ENCODE measurements around the gene GPR143. TPM values are rescaled to one million over a fixed set of nuclear protein-coding genes. Genes with fewer than 3 reads are reported as not detected.

The GPR143 gene
- total RNA-seq, 1 donor from 2014 or later, result 7.1 TPM

DNA sequence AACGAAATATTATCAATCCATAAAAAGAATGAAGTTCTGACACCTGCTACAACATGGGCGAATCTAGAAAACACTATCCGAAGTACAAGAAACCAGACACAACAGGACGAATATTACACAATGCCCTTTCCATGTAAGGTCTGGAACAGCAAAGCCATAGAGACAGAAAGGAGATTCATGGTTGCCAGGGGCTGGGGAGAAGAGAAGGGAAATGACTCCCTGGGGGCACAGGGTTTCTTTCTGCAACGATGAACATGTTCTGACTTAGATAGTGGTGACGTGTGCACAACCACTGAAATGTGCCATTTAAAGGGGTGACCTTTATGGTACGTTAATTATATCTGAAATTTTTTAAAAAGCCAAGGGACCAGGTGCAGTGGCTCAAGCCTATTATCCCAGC, 28.3 kb downstream of the GPR143 start:
- no peaks in the 10 kb centered on the region for H3K4me1 Mint-ChIP-seq (ENCODE audit: low read depth)

DNA sequence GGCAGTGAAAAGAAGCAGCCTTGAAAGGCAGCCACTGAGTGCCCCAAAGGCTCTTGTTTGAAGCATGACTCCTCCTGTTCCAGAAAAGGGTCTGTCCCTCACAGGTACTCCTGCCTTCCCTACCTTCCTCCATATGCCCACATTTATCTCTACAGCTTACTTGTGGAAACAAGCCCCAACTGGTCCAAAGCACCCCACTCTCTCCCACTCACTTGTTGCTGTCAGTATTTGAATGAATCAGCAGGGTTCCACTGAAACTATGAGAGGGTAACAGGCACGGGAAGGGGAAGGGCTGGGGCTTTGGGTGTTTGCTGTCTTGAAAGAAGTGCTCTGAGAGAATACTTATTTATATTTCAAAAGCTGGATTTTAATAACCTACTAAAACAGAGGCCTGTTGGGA, 34.9 kb downstream of the GPR143 start:
- Mint-ChIP-seq H3K36me3 (ENCODE audit: insufficient read depth) (peaks cover 22% of the 10 kb centered on the region), H3K4me1 (ENCODE audit: low read depth) (no peaks in the 10 kb centered on the region), H3K27me3 (no peaks in the 10 kb centered on the region), H3K27ac (no peak overlapping the region), H3K4me3 (ENCODE audit: low read depth) (no peak overlapping the region), H3K9me3 (ENCODE audit: low read depth) (peaks cover 33% of the 10 kb centered on the region)
- no peak for DNase-seq (ENCODE audit: low spot score, unreplicated experiment)
- TF ChIP-seq, protein P1, sequence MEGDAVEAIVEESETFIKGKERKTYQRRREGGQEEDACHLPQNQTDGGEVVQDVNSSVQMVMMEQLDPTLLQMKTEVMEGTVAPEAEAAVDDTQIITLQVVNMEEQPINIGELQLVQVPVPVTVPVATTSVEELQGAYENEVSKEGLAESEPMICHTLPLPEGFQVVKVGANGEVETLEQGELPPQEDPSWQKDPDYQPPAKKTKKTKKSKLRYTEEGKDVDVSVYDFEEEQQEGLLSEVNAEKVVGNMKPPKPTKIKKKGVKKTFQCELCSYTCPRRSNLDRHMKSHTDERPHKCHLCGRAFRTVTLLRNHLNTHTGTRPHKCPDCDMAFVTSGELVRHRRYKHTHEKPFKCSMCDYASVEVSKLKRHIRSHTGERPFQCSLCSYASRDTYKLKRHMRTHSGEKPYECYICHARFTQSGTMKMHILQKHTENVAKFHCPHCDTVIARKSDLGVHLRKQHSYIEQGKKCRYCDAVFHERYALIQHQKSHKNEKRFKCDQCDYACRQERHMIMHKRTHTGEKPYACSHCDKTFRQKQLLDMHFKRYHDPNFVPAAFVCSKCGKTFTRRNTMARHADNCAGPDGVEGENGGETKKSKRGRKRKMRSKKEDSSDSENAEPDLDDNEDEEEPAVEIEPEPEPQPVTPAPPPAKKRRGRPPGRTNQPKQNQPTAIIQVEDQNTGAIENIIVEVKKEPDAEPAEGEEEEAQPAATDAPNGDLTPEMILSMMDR (IDR thresholded peaks at IDR 0.05; ENCODE audit: unreplicated experiment), result no peak

More for the DNA sequence above, 28.3 kb downstream of the GPR143 start:
- H3K9me3 Mint-ChIP-seq (ENCODE audit: low read depth), result peaks cover 17% of the 10 kb centered on the region
- no peak overlapping the region for H3K4me3 Mint-ChIP-seq (ENCODE audit: low read depth)
- peaks cover 8% of the 10 kb centered on the region for H3K36me3 Mint-ChIP-seq (ENCODE audit: insufficient read depth)
- H3K27ac Mint-ChIP-seq, result no peak overlapping the region
- no peak for DNase-seq (ENCODE audit: low spot score, unreplicated experiment)
- H3K27me3 Mint-ChIP-seq, result no peaks in the 10 kb centered on the region
- TF ChIP-seq, protein P1 (IDR thresholded peaks at IDR 0.05; ENCODE audit: unreplicated experiment), result no peak

GRCh38 chrX:9730078-9730477, 35.6 kb downstream of the GPR143 start:
- DNase-seq (ENCODE audit: low spot score, unreplicated experiment), result no peak
- Mint-ChIP-seq H3K27me3 (no peaks in the 10 kb centered on the region), H3K27ac (no peak overlapping the region), H3K9me3 (ENCODE audit: low read depth) (peaks cover 35% of the 10 kb centered on the region), H3K4me1 (ENCODE audit: low read depth) (no peaks in the 10 kb centered on the region), H3K4me3 (ENCODE audit: low read depth) (no peak overlapping the region), H3K36me3 (ENCODE audit: insufficient read depth) (peaks cover 21% of the 10 kb centered on the region)
- TF ChIP-seq, protein P1 (IDR thresholded peaks at IDR 0.05; ENCODE audit: unreplicated experiment), result no peak

DNA sequence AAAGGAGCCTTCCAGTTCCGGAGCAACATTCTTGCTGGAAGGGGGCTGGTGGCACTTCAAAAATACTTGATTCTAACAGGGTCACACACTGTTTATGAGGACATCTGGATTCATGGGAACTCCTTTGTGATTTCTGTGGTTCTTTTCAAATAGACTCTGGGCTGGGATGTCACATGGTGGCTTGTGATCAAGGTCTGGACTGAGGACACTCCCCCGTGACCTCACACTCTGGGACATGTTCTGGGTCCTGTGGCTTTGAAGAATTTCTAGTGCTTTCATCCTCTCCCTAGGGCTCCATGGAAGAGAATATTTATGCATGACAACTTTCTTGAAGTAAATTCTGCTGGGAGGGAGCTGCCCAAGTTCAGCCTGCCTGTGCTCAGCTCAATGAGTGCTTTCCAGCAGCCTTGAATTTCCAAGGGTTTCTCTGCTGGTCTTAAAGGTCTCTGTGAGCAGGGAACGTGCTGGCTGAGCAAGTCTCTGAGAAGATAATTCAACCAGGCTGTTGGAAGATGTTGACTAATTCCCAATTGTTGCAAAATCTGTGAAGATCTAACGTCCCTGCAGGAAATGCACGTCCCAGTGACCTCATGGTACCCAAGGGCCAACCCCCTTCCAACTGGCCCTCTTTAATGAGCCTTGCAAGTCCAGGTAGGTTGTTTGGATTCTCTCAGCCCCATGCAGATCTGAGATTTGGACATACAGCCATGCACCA, 36.3 kb downstream of the GPR143 start:
- H3K27me3 Mint-ChIP-seq, result no peaks in the 10 kb centered on the region
- no peaks in the 10 kb centered on the region for H3K4me1 Mint-ChIP-seq (ENCODE audit: low read depth)
- H3K36me3 Mint-ChIP-seq (ENCODE audit: insufficient read depth), result peaks cover 26% of the 10 kb centered on the region
- DNase-seq (ENCODE audit: low spot score, unreplicated experiment), result no peak
- peaks cover 38% of the 10 kb centered on the region for H3K9me3 Mint-ChIP-seq (ENCODE audit: low read depth)
- TF ChIP-seq, protein P1 (IDR thresholded peaks at IDR 0.05; ENCODE audit: unreplicated experiment), result no peak
- H3K4me3 Mint-ChIP-seq (ENCODE audit: low read depth), result no peak overlapping the region
- no peak overlapping the region for H3K27ac Mint-ChIP-seq

GRCh38 chrX:9728261-9728660, 37.4 kb downstream of the GPR143 start:
- Mint-ChIP-seq H3K4me3 (ENCODE audit: low read depth) (no peak overlapping the region), H3K4me1 (ENCODE audit: low read depth) (no peaks in the 10 kb centered on the region), H3K36me3 (ENCODE audit: insufficient read depth) (peaks cover 28% of the 10 kb centered on the region), H3K27ac (no peak overlapping the region), H3K9me3 (ENCODE audit: low read depth) (peaks cover 40% of the 10 kb centered on the region), H3K27me3 (no peaks in the 10 kb centered on the region)
- DNase-seq (ENCODE audit: low spot score, unreplicated experiment), result no peak
- TF ChIP-seq, protein P1 (IDR thresholded peaks at IDR 0.05; ENCODE audit: unreplicated experiment), result no peak
